ENCODE data around the gene NEK7.
A peak's percentile ranks its signal among the peaks of the same experiment; 100 is the strongest.

NEK7 gene

DNA sequence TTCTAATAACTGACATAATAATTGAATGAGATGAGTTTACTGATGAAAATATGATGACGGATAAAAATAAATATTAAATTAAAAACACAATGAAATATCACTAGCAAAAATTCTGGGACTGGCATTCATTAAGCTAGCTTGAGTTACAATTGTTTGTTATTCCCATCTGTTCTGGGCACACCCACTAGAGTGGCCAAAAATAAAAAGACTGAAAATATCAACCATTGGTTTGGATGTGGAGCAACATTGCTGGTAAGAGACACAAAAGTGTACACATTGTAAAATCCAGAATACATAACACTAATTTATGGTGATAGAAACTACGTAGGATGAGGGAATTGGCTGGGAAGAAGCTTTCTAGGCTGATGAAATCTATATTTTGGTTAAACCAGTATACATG, 9.6 kb upstream of the NEK7 start:
- DNase-seq (ENCODE audit: extremely low spot score) = no peak
- ChIA-PET POLR2A (no interaction called here), CTCF (no interaction called here)
- no peak for TF ChIP-seq ARNT (IDR thresholded peaks at IDR 0.05)
- no peak for TF ChIP-seq ZNF384 (IDR thresholded peaks at IDR 0.05)
- no peak for TF ChIP-seq TARDBP (IDR thresholded peaks at IDR 0.05)
- no peak for TF ChIP-seq LEF1 (IDR thresholded peaks at IDR 0.05; ENCODE audit: borderline replicate concordance)
- TF ChIP-seq SUZ12 (IDR thresholded peaks at IDR 0.05) = no peak
- TF ChIP-seq L3MBTL2 (conservative IDR thresholded peaks at IDR 0.05) = no peak
- no peak for TF ChIP-seq FOXM1 (IDR thresholded peaks at IDR 0.05; ENCODE audit: borderline replicate concordance)
- no peak for TF ChIP-seq SP1 (IDR thresholded peaks at IDR 0.05)
- TF ChIP-seq, protein P1, sequence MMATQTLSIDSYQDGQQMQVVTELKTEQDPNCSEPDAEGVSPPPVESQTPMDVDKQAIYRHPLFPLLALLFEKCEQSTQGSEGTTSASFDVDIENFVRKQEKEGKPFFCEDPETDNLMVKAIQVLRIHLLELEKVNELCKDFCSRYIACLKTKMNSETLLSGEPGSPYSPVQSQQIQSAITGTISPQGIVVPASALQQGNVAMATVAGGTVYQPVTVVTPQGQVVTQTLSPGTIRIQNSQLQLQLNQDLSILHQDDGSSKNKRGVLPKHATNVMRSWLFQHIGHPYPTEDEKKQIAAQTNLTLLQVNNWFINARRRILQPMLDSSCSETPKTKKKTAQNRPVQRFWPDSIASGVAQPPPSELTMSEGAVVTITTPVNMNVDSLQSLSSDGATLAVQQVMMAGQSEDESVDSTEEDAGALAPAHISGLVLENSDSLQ (IDR thresholded peaks at IDR 0.05) = no peak
- no peak for TF ChIP-seq ELF4 (IDR thresholded peaks at IDR 0.05)
- no peak for TF ChIP-seq CTBP1 (IDR thresholded peaks at IDR 0.05; ENCODE audit: borderline replicate concordance)
- TF ChIP-seq NFRKB (IDR thresholded peaks at IDR 0.05) = no peak
- no peak for TF ChIP-seq FOXA1 (IDR thresholded peaks at IDR 0.05)

GRCh38 chr1:198150369-198150768, 6.4 kb upstream of the NEK7 start:
- POLR2A ChIA-PET = no interaction called here
- TF ChIP-seq ELF4 (IDR thresholded peaks at IDR 0.05) = no peak
- TF ChIP-seq HDGF (IDR thresholded peaks at IDR 0.05; ENCODE audit: borderline replicate concordance) = no peak
- TF ChIP-seq BHLHE40 (IDR thresholded peaks at IDR 0.05; ENCODE audit: borderline replicate concordance) = no peak
- no peak for TF ChIP-seq SUZ12 (IDR thresholded peaks at IDR 0.05)
- TF ChIP-seq CTBP1 (IDR thresholded peaks at IDR 0.05; ENCODE audit: borderline replicate concordance) = no peak
- CTCF ChIA-PET = no interaction called here
- DNase-seq (ENCODE audit: extremely low spot score) = no peak

DNA sequence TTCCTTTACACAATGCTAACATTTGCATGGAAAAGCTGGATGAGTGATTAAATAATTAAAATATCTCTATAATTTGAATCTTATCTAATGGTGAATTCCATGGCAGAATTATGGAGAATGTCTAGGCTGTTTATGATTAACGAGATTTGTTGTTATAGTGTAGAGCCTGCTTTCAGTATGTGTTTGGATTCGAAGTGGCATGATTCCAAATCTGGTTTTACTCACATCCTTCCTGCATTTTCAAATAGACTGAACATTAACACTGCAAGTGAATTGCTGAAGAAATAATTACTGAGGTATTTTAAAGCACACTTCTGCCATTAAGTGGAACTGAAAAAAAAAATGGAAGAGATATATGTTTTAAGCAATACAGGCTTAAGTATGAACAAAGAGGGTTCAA, 5.1 kb upstream of the NEK7 start:
- CTCF ChIA-PET = interaction anchor here (0.6 kb wide), 1 partner anchor 49 kb away, joined by 3 read pairs; no protein-coding TSS in a partner anchor
- no peak for DNase-seq (ENCODE audit: extremely low spot score)
- no peak for TF ChIP-seq FOXA1 (IDR thresholded peaks at IDR 0.05)
- no peak for TF ChIP-seq NFRKB (IDR thresholded peaks at IDR 0.05)
- POLR2A ChIA-PET = no interaction called here

DNA sequence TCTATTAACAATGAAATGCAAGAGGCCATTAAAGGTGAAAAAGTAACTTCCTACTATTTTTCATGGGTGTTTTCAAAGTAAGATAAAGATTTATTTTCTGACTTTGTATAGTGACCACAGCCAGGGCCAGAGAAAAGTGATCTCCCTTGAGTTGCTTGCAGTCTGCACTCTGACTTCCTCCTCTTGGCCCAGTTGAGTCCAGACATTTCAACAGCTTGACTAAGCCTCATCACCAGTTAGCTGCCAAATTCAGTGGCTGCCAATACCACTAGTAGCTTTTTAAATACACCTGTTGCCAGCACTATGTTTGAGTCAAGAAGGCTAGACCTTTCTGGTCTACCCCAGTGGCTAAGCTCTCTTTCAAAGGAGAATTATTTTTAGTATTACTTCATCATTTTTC, 3.7 kb upstream of the NEK7 start:
- CTCF ChIA-PET = no interaction called here
- TF ChIP-seq ELF4 (IDR thresholded peaks at IDR 0.05) = no peak
- TF ChIP-seq FOXM1 (IDR thresholded peaks at IDR 0.05; ENCODE audit: borderline replicate concordance) = no peak
- TF ChIP-seq FOXK2 (IDR thresholded peaks at IDR 0.05) = no peak
- TF ChIP-seq BHLHE40 (IDR thresholded peaks at IDR 0.05; ENCODE audit: borderline replicate concordance) = no peak
- TF ChIP-seq SUZ12 (IDR thresholded peaks at IDR 0.05) = no peak

DNA sequence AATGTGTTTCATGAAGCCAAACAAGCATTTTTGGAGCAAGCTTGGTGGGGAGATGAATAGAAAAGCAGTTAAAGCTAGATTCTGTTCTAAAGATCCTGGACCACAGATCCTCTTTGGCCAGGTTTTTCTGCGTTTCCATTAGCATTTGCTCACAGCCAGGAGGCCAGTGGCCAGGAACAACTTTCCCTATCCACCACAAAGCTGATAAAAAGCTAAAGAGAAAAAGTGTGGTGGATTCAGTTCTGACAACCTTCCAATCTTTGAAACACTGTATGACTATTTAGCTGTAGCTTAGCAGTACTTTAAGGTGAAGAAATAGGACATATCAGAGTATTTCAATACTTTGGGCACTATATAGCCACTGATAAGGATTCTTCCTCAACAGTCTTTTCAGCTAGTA, 3.0 kb upstream of the NEK7 start:
- no peak for DNase-seq (ENCODE audit: extremely low spot score)
- ChIA-PET POLR2A (no interaction called here), CTCF (interaction anchor here (0.9 kb wide), 1 partner anchor 66 kb away, joined by 3 read pairs; no protein-coding TSS in a partner anchor)
- no peak for TF ChIP-seq SP1 (IDR thresholded peaks at IDR 0.05)
- no peak for TF ChIP-seq BHLHE40 (IDR thresholded peaks at IDR 0.05; ENCODE audit: borderline replicate concordance)
- no peak for TF ChIP-seq FOXA1 (IDR thresholded peaks at IDR 0.05)
- TF ChIP-seq SUZ12 (IDR thresholded peaks at IDR 0.05) = no peak
- TF ChIP-seq CTBP1 (IDR thresholded peaks at IDR 0.05; ENCODE audit: borderline replicate concordance) = no peak
- no peak for TF ChIP-seq ELF4 (IDR thresholded peaks at IDR 0.05)
- TF ChIP-seq HDGF (IDR thresholded peaks at IDR 0.05; ENCODE audit: borderline replicate concordance) = no peak
- TF ChIP-seq L3MBTL2 (conservative IDR thresholded peaks at IDR 0.05) = no peak
- no peak for TF ChIP-seq FOXK2 (IDR thresholded peaks at IDR 0.05)
- TF ChIP-seq TARDBP (IDR thresholded peaks at IDR 0.05) = no peak
- TF ChIP-seq ARNT (IDR thresholded peaks at IDR 0.05) = no peak

More for the DNA sequence above, 3.7 kb upstream of the NEK7 start:
- POLR2A ChIA-PET = no interaction called here
- no peak for DNase-seq (ENCODE audit: extremely low spot score)

- no peak for TF ChIP-seq ELF4 (IDR thresholded peaks at IDR 0.05)
- 0 out of 2 replicates have a peak, but pooled peaks have one; percentile 41 for TF ChIP-seq ZNF384 (IDR thresholded peaks at IDR 0.05)
Measured at GRCh38 chr1:198155253-198155652, 1.5 kb upstream of the NEK7 start.

DNA sequence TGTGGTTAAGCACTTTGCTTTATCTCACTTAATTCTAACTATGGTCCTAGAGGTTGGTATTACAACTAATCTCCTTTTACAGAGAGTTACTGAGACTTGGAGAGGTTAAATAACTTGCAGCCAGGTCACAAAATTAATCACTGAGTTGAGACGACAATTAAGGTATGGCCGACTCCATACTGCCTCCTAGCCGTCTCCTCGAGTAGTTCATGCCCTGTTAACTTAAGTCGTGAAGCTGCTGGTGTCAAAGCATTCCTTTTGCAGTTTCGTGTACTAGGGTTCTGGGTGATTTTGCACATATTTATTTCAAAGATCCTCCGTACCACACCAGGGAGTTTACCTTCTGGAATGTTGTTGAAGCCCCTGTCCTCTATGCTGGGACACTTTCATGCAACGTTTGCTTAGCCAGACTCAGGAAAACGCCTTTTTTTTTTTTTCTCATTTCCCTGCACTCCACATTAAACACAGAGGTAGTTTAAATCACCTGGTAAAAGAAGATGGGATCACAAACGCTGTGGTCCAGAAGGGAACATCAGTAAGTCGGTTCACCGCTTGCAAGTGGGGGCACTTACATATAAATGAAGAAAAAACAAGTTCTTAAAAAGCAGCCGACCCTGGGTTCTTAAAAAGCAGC, 570 bp upstream of the NEK7 start:
- peak; percentile 68 for DNase-seq (ENCODE audit: extremely low spot score)
- TF ChIP-seq, protein P1 (IDR thresholded peaks at IDR 0.05) = peak; percentile 44
- no peak for TF ChIP-seq FOXA1 (IDR thresholded peaks at IDR 0.05)
- TF ChIP-seq L3MBTL2 (conservative IDR thresholded peaks at IDR 0.05) = no peak
- TF ChIP-seq CTBP1 (IDR thresholded peaks at IDR 0.05; ENCODE audit: borderline replicate concordance) = no peak
- peak; percentile 90 for TF ChIP-seq ZNF384 (IDR thresholded peaks at IDR 0.05)
- TF ChIP-seq FOXM1 (IDR thresholded peaks at IDR 0.05; ENCODE audit: borderline replicate concordance) = no peak
- ChIA-PET CTCF (interaction anchor here (0.8 to 1.1 kb wide), 2 partner anchors 199 to 630 kb away, joined by 3 read pairs; no protein-coding TSS in a partner anchor), POLR2A (interaction anchor here (0.7 to 1.4 kb wide), 4 partner anchors 12 to 109 kb away, joined by 3 to 5 read pairs (median 3); no protein-coding TSS in a partner anchor)

More at GRCh38 chr1:198155253-198155652, 1.5 kb upstream of the NEK7 start:
- DNase-seq (ENCODE audit: extremely low spot score) = no peak
- ChIA-PET CTCF (no interaction called here), POLR2A (no interaction called here)
